ENCODE data around the gene AIMP1.
"Not testable (repeated sequence)": the region's sequence is repeated elsewhere in the genome, so short reads cannot be mapped to it uniquely, and the experiment has no call there.

Gene AIMP1

DNA sequence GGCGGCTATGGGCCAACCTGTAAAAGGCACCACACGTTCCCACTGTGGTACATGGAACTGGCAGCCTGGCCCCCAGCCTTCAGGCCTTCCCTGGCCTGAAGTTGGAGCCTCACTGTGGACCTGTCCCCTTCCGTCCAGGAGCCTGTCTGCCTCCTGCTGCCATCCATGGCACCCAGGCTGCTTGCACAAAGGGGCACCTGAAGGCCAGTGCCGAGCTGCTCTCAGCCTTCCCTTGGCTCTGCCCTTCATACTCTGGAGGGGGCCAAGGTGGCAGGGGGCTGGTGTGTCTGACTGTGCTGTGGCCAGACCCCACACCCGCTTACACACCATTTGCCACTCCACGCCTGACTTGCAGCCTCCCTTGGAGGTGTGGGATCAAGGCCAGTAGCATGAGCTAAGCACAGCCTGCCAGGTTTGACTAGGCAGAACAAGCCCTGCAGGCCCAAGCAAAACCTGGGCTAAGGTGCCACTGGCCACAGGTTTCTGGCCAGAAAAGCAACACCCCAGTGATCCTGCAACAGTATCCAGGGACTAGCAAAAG, 69.6 kb downstream of the AIMP1 start:
- no peak overlapping the region for H2AFZ ChIP-seq (ENCODE audit: low read depth, low read length)

DNA sequence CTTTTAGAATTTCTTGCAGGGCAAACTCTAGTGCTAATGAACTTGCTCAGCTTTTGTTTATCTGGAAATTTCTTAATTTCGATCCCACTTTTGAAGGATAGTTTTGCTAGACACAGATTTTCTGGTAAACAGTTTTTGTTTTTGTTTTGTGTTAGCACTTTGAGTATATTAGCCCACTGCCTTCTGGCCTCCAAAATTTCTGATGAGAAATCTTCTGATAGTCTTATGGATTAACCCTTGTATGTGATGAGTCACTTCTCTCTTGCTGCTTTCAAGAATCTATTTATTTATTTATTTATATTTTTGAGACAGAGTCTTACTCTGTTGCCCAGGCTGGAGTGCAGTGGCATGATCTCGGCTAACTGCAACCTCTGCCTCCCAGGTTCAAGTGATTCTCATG, 79.2 kb downstream of the AIMP1 start:
- H3K79me2 ChIP-seq (ENCODE audit: insufficient read depth, low read length), result no peaks in the 10 kb centered on the region
- no peak overlapping the region for H3K9ac ChIP-seq (ENCODE audit: low read depth, low read length)
- H4K20me1 ChIP-seq (ENCODE audit: insufficient read depth, low read length), result no peaks in the 10 kb centered on the region
- no peak overlapping the region for H3K4me2 ChIP-seq (ENCODE audit: insufficient read depth, low read length)
- H3K4me3 ChIP-seq (ENCODE audit: low read depth in 1 of 2, low read length in 2 of 2), result no peak overlapping the region
- H3K27ac ChIP-seq (ENCODE audit: low read length), result no peak overlapping the region
- peaks cover 3% of the 10 kb centered on the region for H3K9me3 ChIP-seq (ENCODE audit: insufficient read depth, low read length, severe bottlenecking)
- H3K27me3 ChIP-seq (ENCODE audit: insufficient read depth, low read length, poor library complexity), result no peaks in the 10 kb centered on the region
- H3K4me1 ChIP-seq (ENCODE audit: insufficient read depth, low read length), result no peaks in the 10 kb centered on the region
- DNase-seq, result no peak
- ATAC-seq (ENCODE audit: insufficient read depth, low read depth), result no peak
- TF ChIP-seq, protein P1, sequence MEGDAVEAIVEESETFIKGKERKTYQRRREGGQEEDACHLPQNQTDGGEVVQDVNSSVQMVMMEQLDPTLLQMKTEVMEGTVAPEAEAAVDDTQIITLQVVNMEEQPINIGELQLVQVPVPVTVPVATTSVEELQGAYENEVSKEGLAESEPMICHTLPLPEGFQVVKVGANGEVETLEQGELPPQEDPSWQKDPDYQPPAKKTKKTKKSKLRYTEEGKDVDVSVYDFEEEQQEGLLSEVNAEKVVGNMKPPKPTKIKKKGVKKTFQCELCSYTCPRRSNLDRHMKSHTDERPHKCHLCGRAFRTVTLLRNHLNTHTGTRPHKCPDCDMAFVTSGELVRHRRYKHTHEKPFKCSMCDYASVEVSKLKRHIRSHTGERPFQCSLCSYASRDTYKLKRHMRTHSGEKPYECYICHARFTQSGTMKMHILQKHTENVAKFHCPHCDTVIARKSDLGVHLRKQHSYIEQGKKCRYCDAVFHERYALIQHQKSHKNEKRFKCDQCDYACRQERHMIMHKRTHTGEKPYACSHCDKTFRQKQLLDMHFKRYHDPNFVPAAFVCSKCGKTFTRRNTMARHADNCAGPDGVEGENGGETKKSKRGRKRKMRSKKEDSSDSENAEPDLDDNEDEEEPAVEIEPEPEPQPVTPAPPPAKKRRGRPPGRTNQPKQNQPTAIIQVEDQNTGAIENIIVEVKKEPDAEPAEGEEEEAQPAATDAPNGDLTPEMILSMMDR (IDR thresholded peaks at IDR 0.05; ENCODE audit: borderline replicate concordance, extremely low read depth, low read length, poor library complexity, severe bottlenecking), result no peak
- no peak for TF ChIP-seq EZH2 (IDR thresholded peaks at IDR 0.05; ENCODE audit: borderline replicate concordance, low read depth, low read length, severe bottlenecking)
- no peaks in the 10 kb centered on the region for H3K36me3 ChIP-seq (ENCODE audit: insufficient read depth, low read length)
- no peak overlapping the region for H2AFZ ChIP-seq (ENCODE audit: low read depth, low read length)

More for the DNA sequence above, 69.6 kb downstream of the AIMP1 start:
- Histone ChIP-seq H3K9me3 (ENCODE audit: insufficient read depth, low read length, severe bottlenecking) (peaks cover 13% of the 10 kb centered on the region), H3K79me2 (ENCODE audit: insufficient read depth, low read length) (no peaks in the 10 kb centered on the region), H3K27ac (ENCODE audit: low read length) (no peak overlapping the region), H3K36me3 (ENCODE audit: insufficient read depth, low read length) (no peaks in the 10 kb centered on the region), H4K20me1 (ENCODE audit: insufficient read depth, low read length) (no peaks in the 10 kb centered on the region), H3K4me2 (ENCODE audit: insufficient read depth, low read length) (no peak overlapping the region), H3K4me3 (ENCODE audit: low read depth in 1 of 2, low read length in 2 of 2) (no peak overlapping the region), H3K27me3 (ENCODE audit: insufficient read depth, low read length, poor library complexity) (no peaks in the 10 kb centered on the region), H3K9ac (ENCODE audit: low read depth, low read length) (no peak overlapping the region), H3K4me1 (ENCODE audit: insufficient read depth, low read length) (no peaks in the 10 kb centered on the region)
- ATAC-seq (ENCODE audit: insufficient read depth, low read depth) (no peak), DNase-seq (no peak)
- no peak for TF ChIP-seq EZH2 (IDR thresholded peaks at IDR 0.05; ENCODE audit: borderline replicate concordance, low read depth, low read length, severe bottlenecking)
- TF ChIP-seq, protein P1 (IDR thresholded peaks at IDR 0.05; ENCODE audit: borderline replicate concordance, extremely low read depth, low read length, poor library complexity, severe bottlenecking), result no peak

DNA sequence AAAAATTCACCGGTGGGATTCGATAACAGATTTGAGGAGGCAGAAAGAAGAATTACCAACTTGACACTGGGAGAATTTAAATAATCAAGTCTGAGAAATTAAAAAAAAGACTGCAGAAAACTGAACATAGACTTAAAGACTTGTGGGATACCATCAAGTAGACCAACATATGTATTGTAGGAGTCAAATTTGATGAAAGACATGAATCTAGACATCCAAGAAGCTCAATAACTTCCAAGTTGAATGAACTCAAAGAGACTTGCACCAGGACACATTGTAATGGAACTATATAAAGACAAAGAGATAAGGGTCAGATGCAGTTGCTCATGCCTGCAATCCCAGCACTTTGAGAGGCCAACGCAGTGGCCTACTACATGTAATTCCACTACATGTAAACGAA, 82.5 kb downstream of the AIMP1 start:
- H3K4me2 ChIP-seq (ENCODE audit: insufficient read depth, low read length); ATAC-seq (ENCODE audit: insufficient read depth, low read depth); H3K4me3 ChIP-seq (ENCODE audit: low read depth in 1 of 2, low read length in 2 of 2); H3K79me2 ChIP-seq (ENCODE audit: insufficient read depth, low read length); H3K9ac ChIP-seq (ENCODE audit: low read depth, low read length); H3K9me3 ChIP-seq (ENCODE audit: insufficient read depth, low read length, severe bottlenecking); DNase-seq; H4K20me1 ChIP-seq (ENCODE audit: insufficient read depth, low read length); H3K36me3 ChIP-seq (ENCODE audit: insufficient read depth, low read length); H3K27ac ChIP-seq (ENCODE audit: low read length); H3K27me3 ChIP-seq (ENCODE audit: insufficient read depth, low read length, poor library complexity); H3K4me1 ChIP-seq (ENCODE audit: insufficient read depth, low read length); H2AFZ ChIP-seq (ENCODE audit: low read depth, low read length): not testable (repeated sequence)
